VCaP (cell line): ENCODE results near the gene MAP3K15.

Experiments used
- H3K27ac ChIP-seq: fragments of 450-650 bp; 2 replicates; pipeline ENCODE4 v1.5.1; 2017
- CTCF ChIP-seq: fragments of 450-650 bp; conservative IDR thresholded peaks from 2 replicates; pipeline ENCODE4 v1.5.1; 2017; ENCODE audit warnings: mild to moderate bottlenecking, moderate library complexity

The MAP3K15 gene

GRCh38 chrX:19392078-19392477 lies 123.2 kb downstream of the MAP3K15 start:
- H3K27ac ChIP-seq = no peak overlapping the region
- no peak for TF ChIP-seq CTCF

GRCh38 chrX:19389227-19389845 lies 126.0 kb downstream of the MAP3K15 start:
- H3K27ac ChIP-seq = no peak overlapping the region
- no peak for TF ChIP-seq CTCF

GRCh38 chrX:19388741-19389140 lies 126.6 kb downstream of the MAP3K15 start:
- no peak for TF ChIP-seq CTCF

GRCh38 chrX:19388064-19388679 lies 127.1 kb downstream of the MAP3K15 start:
- H3K27ac ChIP-seq = no peak overlapping the region

More at GRCh38 chrX:19388741-19389140, 126.6 kb downstream of the MAP3K15 start:
- H3K27ac ChIP-seq = no peak overlapping the region

GRCh38 chrX:19386679-19387078 lies 128.6 kb downstream of the MAP3K15 start:
- no peak overlapping the region for H3K27ac ChIP-seq
- TF ChIP-seq CTCF = no peak

More at GRCh38 chrX:19388064-19388679, 127.1 kb downstream of the MAP3K15 start:
- TF ChIP-seq CTCF = no peak

GRCh38 chrX:19382555-19383145 lies 132.7 kb downstream of the MAP3K15 start:
- peak; percentile 81 for TF ChIP-seq CTCF
- H3K27ac ChIP-seq = no peak overlapping the region

GRCh38 chrX:19381326-19381725 lies 134.0 kb downstream of the MAP3K15 start:
- no peak overlapping the region for H3K27ac ChIP-seq
- no peak for TF ChIP-seq CTCF
